GM19025 (cell line): ENCODE data around the gene LRFN4.
"Not testable (repeated sequence)": the region's sequence is repeated elsewhere in the genome, so short reads cannot be mapped to it uniquely, and the experiment has no call there.

ENCODE experiments used
- ATAC-seq: cut with Tn5 transposase; IDR thresholded peaks from one replicate; pipeline ENCODE4 v1.9.1; 2021; ENCODE audit warnings: mild to moderate bottlenecking, low read depth, moderate library complexity; ENCODE audit not compliant: unreplicated experiment

The LRFN4 gene

DNA sequence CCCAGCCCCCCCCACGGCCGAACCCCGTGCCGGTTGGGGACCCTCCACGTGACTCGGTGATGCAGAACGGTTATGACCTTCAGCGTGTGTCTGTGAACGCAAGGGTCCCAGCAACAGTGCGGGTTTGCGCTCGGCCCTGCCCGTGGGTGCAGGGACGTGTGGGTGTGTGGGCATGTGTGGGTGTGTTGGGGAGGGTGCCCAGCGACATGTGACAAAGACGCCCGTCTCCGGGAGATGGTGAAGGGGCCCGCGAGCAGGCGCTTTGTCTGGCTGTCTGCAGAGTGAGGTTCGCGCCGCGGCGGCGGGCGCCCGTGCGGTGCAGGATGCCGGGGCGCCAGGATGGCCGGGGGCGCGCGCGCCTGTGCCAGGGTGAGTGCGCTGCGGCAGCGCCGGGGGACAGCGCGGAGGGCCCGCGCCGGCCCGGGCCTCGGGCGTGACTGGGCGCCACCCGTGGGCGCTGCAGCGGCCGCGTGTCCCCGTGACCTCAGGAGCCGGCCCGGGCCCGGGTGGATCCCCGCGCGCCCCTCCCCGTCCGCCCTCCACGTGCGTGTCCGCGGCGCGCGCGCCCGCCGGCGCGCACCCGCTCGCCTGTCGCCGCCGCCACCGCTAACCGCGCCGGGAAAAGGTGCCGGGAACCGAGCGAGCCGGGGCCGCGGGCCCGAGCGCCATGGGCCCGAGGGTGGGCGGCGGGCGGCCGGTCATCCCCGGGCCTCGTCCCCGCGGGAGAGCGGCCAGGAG is at the start of gene LRFN4:
LRFN4 (plus strand) TSS at position 569 of the 738 bp plus-strand sequence. CDS start 681 bp downstream, outside the sequence.
- ATAC-seq, result peak; percentile 33

DNA sequence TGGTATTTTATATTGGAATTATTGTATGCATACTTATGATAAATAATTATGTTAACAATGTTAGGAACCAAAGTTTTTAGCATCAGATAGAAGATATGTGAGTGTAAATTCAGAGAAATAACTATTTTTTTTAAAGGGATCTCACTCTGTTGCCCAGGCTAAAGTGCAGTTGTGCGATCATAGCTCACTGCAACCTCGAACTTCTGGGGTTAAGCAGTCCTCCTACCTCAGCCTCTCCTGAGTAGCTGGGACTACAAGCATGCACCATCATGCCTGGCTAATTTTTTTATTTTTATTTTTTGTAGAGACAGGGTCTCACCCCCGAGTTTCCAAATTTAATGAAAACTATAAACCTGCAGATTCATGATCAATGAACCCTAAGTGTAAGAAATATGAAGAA is 47.3 kb upstream of the LRFN4 start:
- no peak for ATAC-seq

DNA sequence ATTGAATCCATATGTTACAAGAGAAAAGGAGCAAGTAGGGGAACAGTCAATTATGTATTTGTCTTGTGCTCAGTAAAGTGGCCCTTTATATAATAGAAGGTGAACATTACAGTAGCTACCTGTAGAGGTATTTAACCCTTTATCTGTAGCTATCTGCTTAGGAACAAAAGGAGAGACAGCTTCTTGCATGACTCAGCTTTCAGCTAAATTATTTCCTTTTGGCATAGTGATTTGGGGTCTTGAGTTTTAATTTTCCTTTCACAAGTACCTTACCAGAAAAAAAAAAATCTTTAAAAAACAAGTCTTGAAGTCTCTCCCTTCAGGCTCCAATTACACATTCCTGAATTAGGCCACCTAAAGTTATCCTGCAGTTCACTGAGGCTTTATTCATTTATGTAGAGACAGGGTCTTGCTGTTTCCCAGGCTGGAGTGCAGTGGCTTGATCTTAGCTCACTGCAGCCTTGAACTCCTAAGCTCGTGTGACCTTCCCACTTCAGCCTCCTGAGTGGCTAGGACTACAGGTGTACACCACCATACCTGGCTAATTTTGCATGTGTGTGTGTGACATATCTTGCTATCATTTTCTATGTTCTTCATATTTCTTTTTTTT is 46.2 kb upstream of the LRFN4 start:
- ATAC-seq, result no peak

DNA sequence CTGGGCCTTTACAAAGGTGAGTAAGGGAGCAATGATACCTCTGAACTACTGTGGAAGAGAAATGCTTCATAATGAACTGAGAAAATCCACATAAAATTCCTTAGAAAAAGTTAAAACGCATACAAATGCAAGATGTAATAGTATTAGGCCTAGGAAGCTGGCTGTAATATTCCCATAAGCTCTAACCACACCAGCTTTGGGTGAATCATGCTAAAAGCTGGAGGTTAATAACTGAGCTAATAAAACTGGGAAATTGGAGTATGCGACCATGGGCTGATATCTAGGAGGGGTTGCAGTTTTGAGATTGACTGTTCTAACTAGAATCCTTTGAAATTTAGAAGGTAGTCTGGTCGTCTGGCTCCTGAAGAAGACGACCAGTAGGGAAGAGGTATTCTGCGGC is 42.2 kb upstream of the LRFN4 start:
- ATAC-seq, result no peak

- ATAC-seq, result no peak
These were observed 41.2 kb upstream of the LRFN4 start for GRCh38 chr11:66815646-66816045.

DNA sequence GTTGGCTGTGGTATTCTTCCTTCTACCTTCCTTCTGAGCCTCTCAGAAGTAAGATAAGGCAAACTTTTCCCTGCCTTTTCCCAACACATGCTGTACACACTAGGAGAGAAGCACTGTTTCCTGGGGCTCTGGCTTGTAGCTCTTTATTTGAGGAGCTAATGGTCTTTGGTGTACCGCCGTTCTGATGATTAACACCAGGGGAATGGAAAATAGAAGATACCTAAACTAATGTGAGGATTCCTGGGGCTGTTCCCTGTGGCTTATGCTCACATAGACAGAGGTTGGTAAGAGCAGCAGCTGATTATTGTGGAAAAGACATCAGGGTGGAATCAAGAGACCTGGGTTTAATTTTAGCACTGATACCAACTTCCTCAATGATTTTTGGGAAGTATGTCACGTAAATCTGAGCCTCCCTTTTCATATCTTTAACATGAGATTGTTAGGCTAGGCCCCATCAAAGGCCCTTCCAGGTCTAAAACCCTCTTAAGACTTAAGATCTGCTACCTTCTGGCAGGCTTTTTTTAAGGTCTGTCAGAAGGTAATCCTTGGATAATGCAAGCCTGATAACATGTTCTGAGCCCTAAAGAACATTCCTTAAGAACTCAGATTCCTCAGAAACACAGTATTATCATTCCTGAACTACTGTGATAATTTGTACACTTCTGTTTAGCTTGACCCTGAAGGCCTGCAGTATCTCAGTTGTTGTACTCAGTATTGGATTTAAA is 38.5 kb upstream of the LRFN4 start:
- no peak for ATAC-seq

DNA sequence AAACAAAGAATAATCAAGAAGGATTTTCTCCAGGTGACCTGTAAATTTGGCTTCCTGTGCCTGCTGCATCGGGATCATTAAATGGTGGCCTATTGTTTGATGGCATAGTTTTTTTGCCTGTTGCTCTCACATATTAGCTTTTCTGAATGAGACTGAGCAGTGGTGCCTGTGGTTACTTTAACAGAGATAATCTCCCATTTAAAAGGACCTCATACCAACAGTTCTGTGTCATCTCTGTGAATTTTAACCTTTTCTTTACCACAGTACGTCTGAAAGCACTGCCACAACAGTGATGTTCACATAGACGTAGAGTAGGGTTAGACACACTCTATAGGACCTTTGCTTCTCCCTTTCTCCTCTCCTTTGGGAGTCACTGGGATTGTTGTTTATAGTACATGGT is 36.5 kb upstream of the LRFN4 start:
- no peak for ATAC-seq

DNA sequence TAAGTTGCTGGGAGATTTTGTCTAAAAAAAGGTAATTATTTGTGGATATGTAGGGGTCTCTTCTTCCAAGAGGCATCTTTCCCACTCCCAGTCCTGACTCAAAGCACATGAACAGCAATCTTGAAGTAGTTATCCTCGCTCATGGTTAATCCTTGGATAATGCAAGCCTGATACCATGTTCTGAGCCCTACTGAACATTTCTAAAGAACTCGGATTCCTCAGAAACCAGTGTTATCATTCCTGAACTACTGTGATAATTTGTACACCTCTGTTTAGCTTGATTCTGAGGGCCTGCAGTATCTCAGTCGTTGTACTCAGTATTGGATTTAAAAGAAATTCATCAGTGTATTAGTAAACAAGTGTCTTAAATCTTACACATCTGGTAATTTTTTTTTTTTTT is 36.0 kb upstream of the LRFN4 start:
- ATAC-seq, result no peak

DNA sequence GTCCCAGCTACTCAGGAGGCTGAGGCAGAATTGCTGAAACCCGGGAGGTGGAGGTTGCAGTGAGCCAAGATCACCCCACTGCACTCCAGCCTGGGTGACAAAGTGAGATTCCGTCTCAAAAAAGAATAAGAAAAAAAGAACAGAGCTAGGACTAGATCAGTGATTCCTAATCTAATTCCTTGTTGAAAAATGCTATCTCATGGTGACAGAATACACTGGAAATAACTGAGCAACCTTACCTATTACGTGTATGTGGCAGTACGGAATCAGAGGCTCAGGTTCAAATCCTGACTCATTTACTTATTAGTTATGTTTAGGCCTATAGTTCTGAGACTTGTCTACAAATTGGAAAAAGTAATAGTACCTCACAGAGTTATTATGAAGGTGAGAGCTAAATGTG is 33.2 kb upstream of the LRFN4 start:
- ATAC-seq, result no peak

GRCh38 chr11:66824573-66824972 is 32.3 kb upstream of the LRFN4 start:
- ATAC-seq, result not testable (repeated sequence)

DNA sequence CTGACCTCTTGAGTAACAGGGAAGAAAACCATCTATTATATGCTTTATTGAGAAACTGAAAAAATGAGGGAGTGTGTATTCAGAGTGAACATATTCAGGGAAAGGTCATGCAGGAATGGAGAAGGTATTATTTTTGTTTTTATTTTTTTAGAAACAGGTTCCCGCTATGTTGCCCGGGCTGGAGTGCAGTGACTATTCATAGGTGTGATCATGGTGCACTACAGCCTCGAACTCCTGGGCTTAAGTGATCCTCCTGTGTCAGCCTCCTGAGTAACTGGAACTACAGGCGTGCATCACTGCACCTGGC is 22.4 kb upstream of the LRFN4 start:
- ATAC-seq, result no peak

- ATAC-seq, result no peak
These were observed 21.9 kb upstream of the LRFN4 start for GRCh38 chr11:66834943-66835342.

DNA sequence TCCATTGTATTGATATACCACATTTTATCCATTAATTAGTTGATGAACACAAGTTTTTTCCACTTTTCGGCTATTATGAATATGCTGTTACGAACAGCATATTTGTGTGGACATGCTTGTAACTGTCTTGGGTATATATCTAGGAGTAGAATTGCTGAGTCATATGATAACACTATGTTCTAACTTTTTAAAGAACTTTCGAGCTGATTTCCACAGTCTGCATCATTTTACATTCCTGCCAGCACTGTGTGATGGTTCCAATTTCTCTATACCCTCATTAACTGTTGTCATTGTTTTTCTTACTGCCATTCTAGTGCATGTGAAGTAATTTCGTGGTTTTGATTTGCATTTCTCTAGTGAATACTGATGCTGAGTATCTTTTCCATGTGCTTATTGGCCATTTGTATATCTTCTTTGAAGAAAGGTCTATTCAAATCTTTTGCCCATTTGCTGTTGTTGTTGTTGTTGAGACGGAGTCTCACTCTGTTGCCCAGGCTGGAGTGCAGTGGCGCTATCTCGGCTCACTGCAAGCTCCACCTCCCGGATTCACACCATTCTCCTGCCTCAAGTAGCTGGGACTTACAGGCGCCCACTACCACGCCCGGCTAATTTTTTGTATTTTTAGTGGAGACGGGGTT is 21.0 kb upstream of the LRFN4 start:
- ATAC-seq, result no peak

GRCh38 chr11:66840317-66841091 is 16.4 kb upstream of the LRFN4 start:
- ATAC-seq, result no peak

DNA sequence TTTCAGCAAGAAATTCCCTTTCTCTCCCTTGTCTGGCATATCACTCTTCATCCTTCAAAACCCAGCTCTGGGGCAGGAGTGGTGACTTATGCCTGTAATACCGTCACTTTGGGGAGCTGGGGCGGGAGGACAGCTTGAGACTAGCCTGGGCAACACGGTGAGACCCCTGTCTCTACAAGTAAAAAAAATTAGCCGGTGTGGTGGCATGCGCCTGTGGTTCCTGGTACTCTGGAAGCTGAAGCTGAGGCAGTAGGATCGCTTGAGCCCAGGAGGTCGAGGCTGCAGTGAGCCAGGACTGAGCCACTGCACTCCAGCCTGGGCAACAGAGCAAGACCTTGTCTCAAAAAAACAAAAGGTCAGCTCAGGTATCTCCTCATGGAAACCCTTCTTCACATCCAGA is 15.0 kb upstream of the LRFN4 start:
- no peak for ATAC-seq

DNA sequence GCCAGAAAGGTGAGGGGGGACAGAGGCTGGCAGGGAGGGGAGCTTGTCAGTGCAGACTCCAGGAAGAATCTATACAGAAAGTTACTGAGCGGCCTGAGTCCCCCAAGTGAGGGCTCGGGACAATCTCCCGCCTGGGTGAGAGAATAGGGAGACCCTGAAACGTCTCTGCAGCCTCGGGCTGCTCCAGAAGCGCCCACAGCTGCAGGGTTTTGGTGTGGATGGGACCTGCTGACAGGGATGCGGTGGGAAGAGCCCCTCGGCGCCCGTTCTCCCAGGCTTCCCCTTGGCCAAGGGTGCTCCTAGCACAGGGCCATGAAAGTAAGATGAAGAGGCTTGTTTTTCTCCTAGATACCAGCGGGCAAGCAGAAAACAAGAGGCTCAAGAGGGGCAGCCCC is 14.4 kb upstream of the LRFN4 start:
- no peak for ATAC-seq

- peak; percentile 83 for ATAC-seq
These were observed 13.7 kb upstream of the LRFN4 start, which contains the start of gene RCE1 for GRCh38 chr11:66842896-66843775. Gene RCE1 (plus strand): TSS chr11:66843441. CDS start chr11:66843456, 15 bp downstream.

- no peak for ATAC-seq
These were observed 12.9 kb upstream of the LRFN4 start for GRCh38 chr11:66843776-66844495.
